ENCODE results near the gene G3BP1.

DNA sequence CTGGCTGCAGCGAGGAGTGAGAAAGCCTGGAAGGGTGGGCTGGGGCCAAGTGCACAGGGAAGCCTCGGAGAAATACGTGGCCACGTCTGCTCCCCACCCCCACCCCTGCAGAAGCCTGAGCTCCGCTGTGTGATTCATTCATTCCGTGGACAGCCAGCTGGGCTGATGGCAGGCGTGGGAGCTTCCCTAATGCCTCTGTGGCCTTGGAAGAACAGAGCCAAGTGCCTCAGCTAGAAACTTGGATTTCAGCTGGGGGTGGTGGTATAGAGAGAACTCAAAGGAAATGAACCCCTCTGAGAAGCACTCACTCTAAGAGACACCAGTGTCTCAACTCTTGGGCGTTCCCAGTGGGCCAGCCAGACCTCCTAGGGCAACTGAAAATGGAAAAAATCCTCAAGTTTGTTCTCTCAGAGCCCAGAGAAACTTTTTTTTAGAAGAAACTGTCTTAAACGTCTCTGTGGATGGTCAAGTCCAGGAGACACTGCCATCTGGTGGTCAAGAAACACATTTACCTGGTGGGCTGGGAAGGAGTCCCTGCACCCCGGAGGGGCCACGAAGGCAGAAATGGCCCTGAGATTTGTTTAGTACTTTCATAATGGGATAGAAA is 31.3 kb upstream of the G3BP1 start:
- TF ChIP-seq POLR2A (IDR thresholded peaks at IDR 0.05; ENCODE audit: low read depth), result no peak
- TF ChIP-seq CTCF (IDR thresholded peaks at IDR 0.05), result peak; percentile 88 to 97 (median 97)
- TF ChIP-seq POLR2AphosphoS5 (IDR thresholded peaks at IDR 0.05), result peak in 1 of 2 donors; percentile 25
